Fibroblast of upper back skin (primary cell): ENCODE data around the gene PGAP3.
A peak's percentile ranks its signal among the peaks of the same experiment; 100 is the strongest.
"Not testable (repeated sequence)": the region's sequence is repeated elsewhere in the genome, so short reads cannot be mapped to it uniquely, and the experiment has no call there.

Source experiments
- DNase-seq: peaks from one replicate; pipeline ENCODE4 v3.0.0-alpha.2; 2013

Gene PGAP3

GRCh38 chr17:39714234-39714633, 26.4 kb upstream of the PGAP3 start:
- no peak for DNase-seq

GRCh38 chr17:39711851-39712250, 24.0 kb upstream of the PGAP3 start:
- DNase-seq: no peak

- DNase-seq: not testable (repeated sequence)
Measured at GRCh38 chr17:39711071-39711470, 23.2 kb upstream of the PGAP3 start.

GRCh38 chr17:39709998-39710964, 22.4 kb upstream of the PGAP3 start:
- DNase-seq: no peak

- DNase-seq: no peak
Measured at GRCh38 chr17:39709319-39709997, 21.6 kb upstream of the PGAP3 start.

GRCh38 chr17:39706921-39707337, 19.1 kb upstream of the PGAP3 start:
- no peak for DNase-seq

GRCh38 chr17:39706383-39706782, 18.5 kb upstream of the PGAP3 start:
- no peak for DNase-seq

- no peak for DNase-seq
Measured at GRCh38 chr17:39705786-39706348, 18.0 kb upstream of the PGAP3 start.

GRCh38 chr17:39704821-39705551, 17.1 kb upstream of the PGAP3 start:
- DNase-seq: peak; percentile 9

- no peak for DNase-seq
Measured at GRCh38 chr17:39703913-39704312, 16.1 kb upstream of the PGAP3 start.

- no peak for DNase-seq
Measured at GRCh38 chr17:39702901-39703893, 15.3 kb upstream of the PGAP3 start.

GRCh38 chr17:39701784-39702422, 14.0 kb upstream of the PGAP3 start:
- no peak for DNase-seq

- DNase-seq: no peak
Measured at GRCh38 chr17:39701012-39701783, 13.3 kb upstream of the PGAP3 start.

- peak; percentile 8 for DNase-seq
Measured at GRCh38 chr17:39700148-39700987, 12.5 kb upstream of the PGAP3 start.

- peak; percentile 79 for DNase-seq
Measured at GRCh38 chr17:39699818-39700147, 11.9 kb upstream of the PGAP3 start, which contains the start of gene ERBB2. Gene ERBB2 (plus strand): TSS chr17:39700064. CDS start chr17:39700239, 175 bp downstream.

GRCh38 chr17:39699157-39699817, 11.4 kb upstream of the PGAP3 start:
- not testable (repeated sequence) for DNase-seq

GRCh38 chr17:39697961-39698360, 10.1 kb upstream of the PGAP3 start:
- no peak for DNase-seq

- no peak for DNase-seq
Measured at GRCh38 chr17:39696731-39697130, 8.9 kb upstream of the PGAP3 start.

GRCh38 chr17:39695089-39695474, 7.2 kb upstream of the PGAP3 start:
- no peak for DNase-seq
